Ovary (tissue), 3 donors: ENCODE measurements around the gene MLPH.

Source experiments
- EP300 ChIP-seq: sonication (generic); formaldehyde crosslinking; IDR thresholded peaks from one replicate; pipeline ENCODE4 v1.6.1; 2017; ENCODE audit warnings: antibody characterized with exemption
- POLR2A ChIP-seq: fragments of 450-650 bp; IDR thresholded peaks from one replicate; pipeline ENCODE4 v1.6.1; 2017; ENCODE audit warnings: antibody characterized with exemption, mild to moderate bottlenecking, moderate library complexity
- TF ChIP-seq, protein P1 (sequence below), 3 donors: fragments of 450-650 bp in 2 of 3; fragments of 200-600 bp in 1 of 3; IDR thresholded peaks; one replicate each; pipeline versions ENCODE4 v1.5.1 to v1.8.0; 2016 to 2022; ENCODE audit warnings: antibody characterized with exemption in 3 of 3, mild to moderate bottlenecking in 1 of 3
- donor health status: DM: no; HTN: no; CAD: no.

- TF ChIP-seq POLR2A (no peak), EP300 (no peak)
- TF ChIP-seq, protein P1, sequence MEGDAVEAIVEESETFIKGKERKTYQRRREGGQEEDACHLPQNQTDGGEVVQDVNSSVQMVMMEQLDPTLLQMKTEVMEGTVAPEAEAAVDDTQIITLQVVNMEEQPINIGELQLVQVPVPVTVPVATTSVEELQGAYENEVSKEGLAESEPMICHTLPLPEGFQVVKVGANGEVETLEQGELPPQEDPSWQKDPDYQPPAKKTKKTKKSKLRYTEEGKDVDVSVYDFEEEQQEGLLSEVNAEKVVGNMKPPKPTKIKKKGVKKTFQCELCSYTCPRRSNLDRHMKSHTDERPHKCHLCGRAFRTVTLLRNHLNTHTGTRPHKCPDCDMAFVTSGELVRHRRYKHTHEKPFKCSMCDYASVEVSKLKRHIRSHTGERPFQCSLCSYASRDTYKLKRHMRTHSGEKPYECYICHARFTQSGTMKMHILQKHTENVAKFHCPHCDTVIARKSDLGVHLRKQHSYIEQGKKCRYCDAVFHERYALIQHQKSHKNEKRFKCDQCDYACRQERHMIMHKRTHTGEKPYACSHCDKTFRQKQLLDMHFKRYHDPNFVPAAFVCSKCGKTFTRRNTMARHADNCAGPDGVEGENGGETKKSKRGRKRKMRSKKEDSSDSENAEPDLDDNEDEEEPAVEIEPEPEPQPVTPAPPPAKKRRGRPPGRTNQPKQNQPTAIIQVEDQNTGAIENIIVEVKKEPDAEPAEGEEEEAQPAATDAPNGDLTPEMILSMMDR (IDR thresholded peaks at IDR 0.05), result no peak
Measured at GRCh38 chr2:237485304-237485703, 1.7 kb upstream of the MLPH start.
